Astrocyte of the spinal cord (primary cell): ENCODE results near the gene TAS2R46.

Experiments used
- DNase-seq: peaks from one replicate; pipeline ENCODE4 v3.0.0; 2011; ENCODE audit warnings: low read depth, low spot score
- H3K4me3 ChIP-seq: 2 replicates; pipeline ENCODE4 v1.5.1; 2011; ENCODE audit warnings: low read depth, mild to moderate bottlenecking, low read length, moderate library complexity
- CTCF ChIP-seq: IDR thresholded peaks from 2 replicates; pipeline ENCODE4 v1.5.1; 2012; ENCODE audit warnings: low read depth, mild to moderate bottlenecking, low read length, inconsistent platforms
- in situ Hi-C: cut with HindIII; loops from 2 replicates; pipeline ENCODE4 v1.10.0; 2017; ENCODE audit warnings: low sequenced_read_pairs

Gene TAS2R46

GRCh38 chr12:11016937-11017336 is 45.2 kb downstream of the TAS2R46 start:
- no peak for DNase-seq
- no peak for TF ChIP-seq CTCF
- in situ Hi-C loops = no loop called here
- H3K4me3 ChIP-seq = no peak overlapping the region

GRCh38 chr12:11015775-11016430 is 46.2 kb downstream of the TAS2R46 start:
- no peak for DNase-seq
- in situ Hi-C loops = no loop called here
- TF ChIP-seq CTCF = no peak
- no peak overlapping the region for H3K4me3 ChIP-seq

- in situ Hi-C loops = no loop called here
- peak; percentile 7 for DNase-seq
- no peak for TF ChIP-seq CTCF
- H3K4me3 ChIP-seq = no peak overlapping the region
These were observed 47.9 kb downstream of the TAS2R46 start for GRCh38 chr12:11014234-11014633.
